GM18505 (cell line): ENCODE results near the gene FOXD3.
"Not testable (repeated sequence)": the region's sequence is repeated elsewhere in the genome, so short reads cannot be mapped to it uniquely, and the experiment has no call there.

Experiments
- ATAC-seq: cut with Tn5 transposase; IDR thresholded peaks from one replicate; pipeline ENCODE4 v1.9.1; 2021; ENCODE audit not compliant: unreplicated experiment
- POLR2A ChIP-seq: IDR thresholded peaks from 4 replicates; pipeline ENCODE4 v1.6.1; 2011; ENCODE audit warnings: borderline replicate concordance; ENCODE audit not compliant: insufficient read depth, insufficient read length; ENCODE audit errors: extremely low read depth

FOXD3 gene

DNA sequence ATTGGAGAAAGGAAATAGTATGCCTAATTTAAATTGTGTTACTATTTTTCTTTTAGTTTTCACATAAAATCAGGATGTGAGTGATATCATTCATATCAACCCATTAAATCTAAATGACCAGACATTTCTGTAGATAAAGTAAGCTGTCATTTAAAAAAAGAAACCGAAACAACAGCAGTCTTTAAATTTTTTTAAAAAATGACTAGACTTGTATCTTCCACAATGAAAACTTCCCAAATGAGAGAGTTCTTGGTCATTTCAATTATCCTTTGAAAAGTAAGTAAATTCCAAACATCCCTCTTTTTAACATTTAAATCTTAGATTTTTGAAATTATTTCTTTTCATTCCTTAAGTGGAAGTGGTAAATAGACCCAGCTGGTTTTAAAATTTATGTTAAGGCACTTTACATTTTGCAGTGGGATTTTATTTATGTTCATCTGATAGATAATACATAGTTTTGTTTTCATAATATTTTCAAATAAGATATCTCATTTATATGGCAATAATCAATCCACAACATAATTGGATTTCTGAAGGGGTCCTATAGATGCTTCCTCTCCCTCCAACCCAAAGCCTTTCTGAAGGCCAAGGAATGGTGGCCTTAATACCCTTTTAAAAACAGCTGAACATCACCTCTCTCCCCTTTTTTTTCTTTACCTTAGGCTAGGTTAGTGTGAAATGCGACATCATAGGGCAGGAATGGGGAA lies 3.1 kb downstream of the FOXD3 start:
- TF ChIP-seq POLR2A, result no peak
- no peak for ATAC-seq

DNA sequence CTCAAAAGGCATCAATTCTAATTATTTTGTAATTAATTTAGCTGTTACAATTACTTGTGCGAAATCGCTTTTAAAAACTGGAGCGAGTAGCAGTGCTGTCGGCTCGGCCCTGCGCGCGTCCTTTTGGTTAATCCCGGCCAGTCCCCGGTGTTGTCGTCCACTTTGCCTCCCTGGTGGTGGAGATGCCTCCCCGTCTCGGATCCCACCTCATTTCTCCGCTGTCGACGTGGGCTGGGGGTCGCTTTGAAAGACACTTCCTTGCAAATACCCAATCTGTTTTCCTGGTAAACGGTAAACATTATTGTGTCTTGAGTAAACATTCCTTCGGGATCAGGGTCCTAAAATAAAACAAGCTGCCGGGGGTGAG lies 3.7 kb downstream of the FOXD3 start:
- no peak for TF ChIP-seq POLR2A
- no peak for ATAC-seq

DNA sequence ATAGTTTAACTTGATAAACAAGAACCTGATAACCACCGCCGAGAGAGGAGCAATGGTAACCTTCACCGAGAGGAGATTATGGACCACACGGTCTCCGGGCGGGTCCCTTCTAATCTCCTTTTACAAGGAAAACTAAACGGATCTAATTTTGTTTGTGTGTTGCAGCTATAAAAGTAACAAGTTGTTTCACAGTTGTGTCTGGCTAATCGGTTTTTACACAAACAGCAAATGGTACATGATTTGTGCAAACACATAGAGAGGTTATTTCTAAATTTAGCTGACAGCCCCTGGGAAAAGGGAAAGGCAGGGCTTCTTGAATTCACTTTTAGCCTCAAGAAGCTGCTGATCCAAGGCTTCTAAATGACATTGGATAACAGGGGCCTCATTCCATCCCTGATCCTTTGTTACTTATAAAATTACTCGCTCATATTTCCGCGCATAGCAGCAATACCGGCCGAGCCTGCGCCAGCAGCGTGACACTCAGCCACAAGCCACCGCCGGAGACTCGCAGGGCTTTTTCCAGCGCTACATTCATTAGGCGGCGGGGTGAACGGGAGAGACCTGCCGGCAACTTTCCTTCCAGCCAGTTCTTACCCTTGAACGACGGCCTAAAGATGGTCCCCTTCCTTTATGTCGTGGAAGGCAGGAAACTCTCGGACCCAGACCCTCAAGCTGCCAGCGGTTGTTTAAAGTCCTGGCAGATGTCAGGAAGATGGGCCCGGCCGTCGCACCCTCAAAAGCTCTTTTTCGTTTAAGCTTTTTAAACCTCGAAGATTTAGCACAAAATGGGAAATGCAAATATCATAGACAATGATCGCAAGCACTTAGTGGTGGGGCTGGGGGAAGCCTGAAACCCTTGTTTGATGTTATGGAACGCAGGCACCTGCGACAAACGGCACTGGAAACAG lies 4.4 kb downstream of the FOXD3 start:
- no peak for TF ChIP-seq POLR2A

GRCh38 chr1:63327417-63328054 lies 5.2 kb downstream of the FOXD3 start:
- no peak for ATAC-seq
- no peak for TF ChIP-seq POLR2A

More for the DNA sequence above, 4.4 kb downstream of the FOXD3 start:
- no peak for ATAC-seq

DNA sequence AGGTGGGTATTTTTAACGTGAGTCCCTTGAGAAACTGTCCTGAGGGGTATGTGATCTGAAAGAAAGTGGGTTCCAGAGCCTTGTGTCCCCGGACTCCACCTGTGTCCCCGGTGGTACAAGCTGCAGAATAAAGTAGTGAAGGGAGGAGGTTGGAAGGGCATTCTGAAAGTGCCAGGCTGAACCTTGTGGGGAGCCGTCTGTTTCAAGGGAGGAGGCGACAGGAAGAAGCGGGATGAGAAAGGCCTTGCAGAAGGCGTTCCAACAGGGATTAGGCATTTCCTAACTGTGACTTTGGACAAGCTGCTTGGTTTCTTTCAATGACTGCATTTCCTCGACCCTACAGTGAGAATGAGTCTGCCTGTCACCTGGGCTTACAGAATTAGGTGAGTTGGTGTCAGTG lies 5.8 kb downstream of the FOXD3 start:
- ATAC-seq, result no peak
- no peak for TF ChIP-seq POLR2A

- no peak for ATAC-seq
- TF ChIP-seq POLR2A, result no peak
Observed at GRCh38 chr1:63328781-63329180, 6.4 kb downstream of the FOXD3 start.

DNA sequence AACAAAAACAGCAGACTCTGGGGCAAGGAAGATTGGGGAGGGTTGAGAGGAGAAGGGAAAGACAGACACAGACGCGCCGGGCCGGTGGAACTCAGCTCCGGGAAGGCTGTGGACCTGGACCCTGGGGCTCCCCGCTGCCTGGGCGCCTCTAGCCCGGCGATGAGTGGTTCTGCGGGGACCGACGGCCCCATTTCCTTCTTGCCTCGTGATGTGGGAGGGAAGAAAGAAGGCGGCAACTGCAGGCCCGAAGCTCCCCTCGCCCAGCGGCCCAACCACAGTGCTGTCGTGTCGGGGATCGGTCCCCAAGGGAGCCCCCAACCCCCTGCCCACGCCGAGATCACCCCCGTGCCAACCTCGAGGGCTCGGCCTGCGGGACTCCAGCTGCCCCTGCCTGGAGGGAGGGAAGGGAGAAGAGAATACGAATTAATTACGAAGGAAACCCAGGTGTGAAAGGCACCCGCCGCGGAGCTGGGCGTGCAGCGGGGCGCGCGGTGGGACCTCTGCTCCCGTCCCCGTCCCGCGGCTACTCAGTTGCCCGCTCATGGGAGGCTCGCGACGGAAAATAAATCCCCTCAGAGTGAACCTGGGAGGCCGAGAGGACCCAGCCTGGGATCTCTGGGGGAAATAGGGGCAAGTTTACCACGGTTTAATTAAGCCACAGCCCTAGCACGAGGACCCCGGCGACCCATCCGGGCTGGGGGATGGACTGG lies 7.4 kb downstream of the FOXD3 start:
- no peak for TF ChIP-seq POLR2A
- no peak for ATAC-seq

DNA sequence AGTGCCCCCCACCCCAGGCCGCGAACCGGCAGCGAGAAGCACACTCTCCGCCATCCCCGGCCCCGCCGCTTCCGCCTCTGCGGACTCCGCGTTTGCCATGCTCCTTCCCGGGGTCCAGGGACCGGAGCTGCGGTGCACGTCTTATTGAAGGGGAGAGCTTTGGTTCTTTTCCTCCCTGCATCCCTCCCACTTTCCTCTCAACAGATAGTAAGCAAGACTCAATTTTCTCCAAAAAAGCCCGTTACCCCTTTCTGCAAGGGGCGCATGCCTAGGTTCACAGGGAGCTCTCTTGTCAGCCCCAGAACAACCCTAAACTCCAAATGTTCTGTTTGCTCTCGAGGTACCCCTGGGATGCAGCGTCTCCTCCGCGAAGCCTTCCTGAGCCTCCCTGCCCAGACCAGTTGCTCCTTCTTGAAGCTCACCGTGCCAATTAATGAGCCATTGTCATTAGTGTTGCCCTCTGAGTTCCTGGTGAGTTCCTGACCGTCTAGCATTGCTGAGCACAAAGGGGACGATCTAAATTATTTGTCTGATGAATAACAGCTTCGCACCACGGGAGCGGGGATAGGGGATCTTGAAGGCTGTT lies 8.1 kb downstream of the FOXD3 start:
- TF ChIP-seq POLR2A, result no peak
- no peak for ATAC-seq

GRCh38 chr1:63342402-63342801 lies 20.0 kb downstream of the FOXD3 start:
- TF ChIP-seq POLR2A, result no peak

DNA sequence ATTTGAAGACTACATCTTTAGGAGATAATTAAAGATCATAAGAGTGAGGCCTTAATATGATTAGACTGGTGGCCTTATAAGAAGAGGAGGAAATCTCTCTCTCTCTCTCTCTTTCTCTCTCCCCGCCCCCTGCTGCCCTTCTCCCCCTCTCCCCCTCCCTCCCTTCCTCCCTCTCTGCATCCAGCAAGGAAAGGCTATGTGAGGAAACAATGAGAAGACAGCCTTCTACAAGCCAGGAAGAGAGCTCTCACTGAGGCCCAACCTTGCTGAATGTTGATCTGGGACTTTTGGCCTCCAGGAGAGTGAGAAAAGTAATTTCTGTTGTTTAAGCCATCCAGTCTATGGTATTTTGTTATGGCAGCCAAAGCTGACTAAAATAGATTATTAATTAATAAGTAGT lies 21.6 kb downstream of the FOXD3 start:
- TF ChIP-seq POLR2A, result no peak
- no peak for ATAC-seq

More at GRCh38 chr1:63342402-63342801, 20.0 kb downstream of the FOXD3 start:
- no peak for ATAC-seq

- ATAC-seq, result no peak
- TF ChIP-seq POLR2A, result no peak
Observed at GRCh38 chr1:63350320-63350719, 28.0 kb downstream of the FOXD3 start.

GRCh38 chr1:63352736-63353135 lies 30.4 kb downstream of the FOXD3 start:
- no peak for ATAC-seq
- no peak for TF ChIP-seq POLR2A

DNA sequence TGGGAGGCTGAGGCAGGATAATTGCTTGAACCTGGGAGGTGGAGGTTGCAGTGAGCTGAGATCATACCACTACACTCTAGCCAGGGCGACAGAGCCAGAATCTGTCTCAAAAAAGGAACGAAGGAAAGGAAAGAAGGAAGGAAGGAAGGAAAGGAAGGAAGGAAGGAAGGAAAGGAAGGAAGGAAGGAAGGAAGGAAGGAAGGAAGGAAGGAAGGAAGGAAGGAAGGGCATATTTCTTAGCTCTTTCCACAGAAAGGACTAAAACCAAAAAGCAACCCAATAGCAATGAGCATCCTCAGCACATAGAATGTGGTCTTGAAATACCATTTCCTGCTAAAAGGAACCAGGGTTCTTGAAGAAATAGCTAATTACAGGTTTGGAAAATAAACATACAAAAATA lies 33.9 kb downstream of the FOXD3 start:
- ATAC-seq, result not testable (repeated sequence)
